Endometrium (tissue), 2 donors: Measurements from ENCODE around the gene ATP7B.

Source experiments
- FAIRE-seq: peaks from 2 replicates; lab custom pipeline; 2012; peaks lifted over from hg19 to GRCh38; lab: Jason Lieb, UNC
- donor health status: control.
- donor health status: control.

ATP7B gene

DNA sequence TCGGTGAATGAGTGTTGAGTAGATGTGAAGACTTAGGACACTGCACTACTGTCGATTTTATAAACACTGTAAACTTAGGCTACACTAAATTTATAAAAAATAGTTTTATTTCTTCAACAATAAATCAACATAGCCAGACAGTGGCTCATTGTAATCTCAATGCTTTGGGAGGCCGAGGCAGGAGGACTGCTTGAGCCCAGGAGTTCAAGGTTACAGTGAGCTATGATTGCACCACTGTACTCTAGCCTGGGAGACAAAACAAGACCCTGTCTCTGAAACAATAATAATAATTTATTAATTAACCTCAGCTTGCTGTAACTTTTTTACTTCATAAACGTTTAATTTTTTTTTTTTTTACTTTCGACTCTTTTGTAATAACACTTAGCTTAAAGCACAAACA, 34.4 kb downstream of the ATP7B start:
- FAIRE-seq: no peak

GRCh38 chr13:51976423-51976822, 34.8 kb downstream of the ATP7B start:
- no peak for FAIRE-seq

GRCh38 chr13:51974482-51974881, 36.8 kb downstream of the ATP7B start:
- no peak for FAIRE-seq

DNA sequence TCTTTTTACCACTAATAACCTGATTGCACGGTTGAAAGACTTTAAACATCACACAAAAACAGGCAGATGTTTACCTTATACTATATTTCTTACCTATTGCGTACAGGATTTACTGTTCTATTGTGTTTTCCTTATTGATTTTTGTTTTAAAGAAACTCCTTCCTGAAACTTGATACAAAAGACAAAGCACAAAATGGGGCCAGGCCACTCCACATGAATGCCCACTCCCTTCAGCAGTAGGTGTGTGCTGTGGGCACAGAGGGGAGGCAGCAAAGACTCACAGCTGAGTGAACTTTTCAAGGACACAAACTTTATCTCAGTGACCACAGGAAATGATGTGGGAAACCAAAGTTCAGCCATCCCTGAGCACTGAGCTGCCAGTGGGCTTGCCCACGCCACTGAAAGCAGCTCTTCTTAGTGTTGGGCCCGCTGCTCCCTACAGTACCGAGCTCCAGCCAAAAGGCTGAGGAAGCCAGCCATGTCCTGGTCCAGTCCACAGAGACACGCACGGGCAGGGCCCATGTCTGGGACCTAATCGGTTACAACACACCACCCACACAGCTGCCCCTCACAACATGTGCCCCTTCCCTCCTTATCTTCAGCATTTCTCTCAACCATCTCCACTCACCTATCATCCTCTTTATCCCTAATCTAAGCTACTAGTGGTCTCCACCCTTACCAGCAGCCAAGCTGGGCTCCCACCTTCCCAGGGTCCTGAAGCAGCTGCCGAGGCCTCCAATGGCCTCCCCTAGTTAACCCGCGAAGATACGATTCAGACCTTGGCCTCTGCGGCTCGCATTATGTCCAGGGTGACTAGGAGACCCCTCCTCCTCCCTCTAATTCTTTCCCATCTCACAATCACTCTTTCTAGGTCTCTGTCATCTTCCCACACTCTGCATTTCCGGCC, 39.5 kb downstream of the ATP7B start:
- no peak for FAIRE-seq

DNA sequence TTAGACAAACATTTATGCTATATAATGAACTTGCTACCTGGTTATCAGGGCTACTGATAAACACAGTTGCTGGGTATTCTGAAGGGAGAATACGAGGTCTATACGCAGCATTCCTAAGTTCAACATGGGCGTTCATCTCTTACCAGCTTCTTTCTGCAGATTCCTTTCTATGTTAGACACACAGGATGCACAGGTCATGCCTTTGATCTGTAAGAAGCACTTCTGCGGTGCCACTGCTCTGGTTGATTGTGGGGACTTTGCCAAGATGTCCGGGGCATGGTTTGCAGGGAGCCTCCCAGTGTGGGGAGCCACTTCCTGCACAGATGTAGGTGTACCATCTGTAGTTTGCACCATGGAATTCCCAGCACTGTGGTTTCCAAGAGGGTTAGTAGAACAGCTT, 40.9 kb downstream of the ATP7B start:
- no peak for FAIRE-seq

DNA sequence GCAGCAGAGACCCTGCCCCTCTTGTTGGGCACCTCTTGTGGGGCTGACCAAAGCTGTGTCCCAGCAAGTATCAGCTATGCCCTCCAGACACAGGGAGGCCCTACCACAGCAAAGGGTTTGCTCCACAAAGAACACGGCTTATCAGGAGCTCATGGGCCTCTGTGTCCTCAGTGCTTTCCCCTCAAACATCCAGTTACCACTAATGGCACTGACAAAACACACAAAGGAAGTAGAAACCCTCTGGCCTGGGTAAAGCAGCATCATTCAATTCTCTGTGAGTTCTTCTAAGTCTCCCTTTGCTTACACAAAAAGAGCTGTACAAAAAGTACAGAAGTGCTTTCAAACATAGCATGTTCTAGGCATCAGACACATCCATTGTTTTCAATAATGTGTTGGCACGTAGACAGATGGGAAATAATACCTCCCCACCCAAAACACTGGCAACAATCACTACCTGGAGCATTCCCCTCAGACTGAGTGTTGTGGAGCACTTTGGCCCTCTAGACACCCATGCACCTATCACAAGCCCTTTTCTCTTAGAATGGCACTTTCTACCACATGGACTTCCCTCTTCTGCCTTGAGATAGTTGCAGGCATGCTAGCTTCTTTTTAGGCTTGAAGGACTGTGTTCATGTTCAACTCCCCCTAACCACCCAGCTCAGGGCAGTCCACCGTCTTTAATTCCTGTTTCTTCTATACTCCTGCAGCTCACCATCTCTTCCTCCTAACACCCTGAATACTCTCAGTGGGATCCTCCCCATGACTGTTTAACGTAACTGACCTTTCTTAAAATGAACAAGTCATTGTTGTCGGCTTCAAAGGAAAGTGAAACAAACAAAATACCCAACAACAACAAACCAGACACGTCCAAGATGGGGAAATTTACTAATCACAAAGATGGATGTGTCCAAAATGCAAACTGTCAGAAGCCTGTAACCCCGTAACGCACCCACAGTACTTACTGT, 43.5 kb downstream of the ATP7B start:
- FAIRE-seq: no peak

DNA sequence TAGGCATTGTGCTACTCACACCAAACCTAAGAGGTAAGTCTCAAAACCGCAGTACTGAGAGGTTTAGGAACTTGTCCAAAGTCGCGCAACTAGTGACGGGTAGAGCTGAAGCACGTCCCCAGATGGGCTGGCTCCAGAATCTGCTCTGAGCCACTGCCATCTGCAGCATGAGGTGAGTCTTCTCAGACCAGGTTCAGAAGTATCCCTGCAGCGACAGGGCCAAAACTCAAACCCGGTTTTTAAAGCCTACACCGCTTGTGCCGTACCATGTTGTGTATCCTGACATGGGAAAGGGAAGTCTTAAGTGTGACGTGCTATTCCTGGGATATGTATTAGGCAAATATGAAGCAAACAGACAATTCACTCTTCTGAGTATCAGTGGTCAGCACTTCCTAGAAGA, 45.1 kb downstream of the ATP7B start:
- FAIRE-seq: no peak

DNA sequence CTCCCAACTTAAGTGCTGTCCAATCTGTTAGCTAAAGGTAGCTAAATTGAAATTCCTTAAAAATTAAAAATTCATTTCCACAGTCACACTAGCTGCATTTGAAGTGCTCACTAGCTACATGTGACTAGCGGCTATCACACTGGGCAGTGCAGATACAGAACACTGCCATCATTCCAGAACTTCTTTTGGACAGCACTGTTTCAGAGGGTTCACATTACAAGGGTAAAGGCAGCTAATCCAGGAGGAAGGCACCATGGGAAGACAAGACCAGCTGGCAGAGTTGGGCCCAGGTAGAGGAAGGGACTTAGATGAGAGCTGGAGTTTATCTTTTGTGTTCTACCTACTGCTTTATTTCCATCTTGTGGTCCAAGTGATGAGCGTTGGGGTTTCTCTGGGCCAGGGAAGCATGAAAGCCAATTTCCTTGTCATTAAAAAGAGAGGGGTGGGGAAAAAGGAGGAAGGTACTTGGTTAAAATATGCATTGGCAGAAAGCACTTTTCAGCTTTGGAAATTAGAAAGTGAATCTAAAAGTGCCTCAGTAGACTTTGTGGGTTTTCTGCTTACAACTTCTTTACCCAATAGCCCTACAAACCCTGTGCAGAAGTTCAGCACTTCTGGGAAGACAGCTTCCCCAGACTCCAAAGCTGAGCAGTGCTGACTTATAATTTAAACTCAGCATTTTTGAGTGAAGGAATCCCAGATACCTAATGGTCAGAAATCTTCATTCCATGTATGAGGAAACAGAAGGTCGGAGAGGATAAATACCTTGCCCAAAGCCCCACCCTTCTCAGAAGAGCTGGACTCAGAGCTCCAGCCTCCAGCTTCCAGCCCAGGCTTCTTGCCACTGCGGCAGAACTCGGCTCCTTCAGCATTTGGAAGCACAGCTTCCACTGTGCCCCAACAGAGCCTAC, 49.5 kb downstream of the ATP7B start:
- no peak for FAIRE-seq

DNA sequence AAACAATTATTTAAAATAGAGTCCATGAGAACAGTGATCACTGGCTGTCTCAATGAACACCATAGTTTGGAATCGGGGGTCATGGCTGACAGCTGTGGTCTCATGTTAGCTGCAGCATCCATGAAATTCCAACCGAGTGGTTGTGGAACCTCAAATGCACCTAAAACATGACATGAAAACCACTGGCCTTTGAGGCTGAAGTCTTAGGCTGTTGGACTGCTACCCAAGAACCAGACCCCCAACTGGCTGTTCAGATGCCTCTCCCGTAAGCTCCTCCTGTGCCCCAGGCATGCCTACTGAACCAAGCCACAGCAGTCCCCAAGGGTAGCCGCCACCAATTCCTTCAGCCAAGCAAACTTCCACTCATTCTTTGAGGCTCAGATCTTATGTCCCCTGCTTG, 50.5 kb downstream of the ATP7B start:
- no peak for FAIRE-seq

DNA sequence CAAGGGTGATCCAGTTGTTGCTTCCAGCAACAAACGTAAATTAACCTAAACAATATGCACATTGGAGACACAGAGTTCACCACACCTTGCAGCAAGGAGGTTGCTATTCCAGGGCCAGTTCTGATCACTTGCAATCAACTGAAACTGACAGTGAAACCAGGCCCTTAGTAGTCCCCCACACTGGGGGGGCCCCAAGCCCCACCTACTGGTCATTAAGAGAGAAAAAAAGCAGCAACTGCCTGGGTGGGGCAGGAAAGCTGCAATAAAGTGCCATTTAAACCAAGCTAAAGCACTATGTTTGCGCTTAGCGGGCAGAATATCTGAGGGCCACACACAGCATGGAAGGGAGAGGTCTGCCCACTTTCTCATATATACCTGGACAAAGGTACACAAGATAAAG, 51.5 kb downstream of the ATP7B start:
- no peak for FAIRE-seq

DNA sequence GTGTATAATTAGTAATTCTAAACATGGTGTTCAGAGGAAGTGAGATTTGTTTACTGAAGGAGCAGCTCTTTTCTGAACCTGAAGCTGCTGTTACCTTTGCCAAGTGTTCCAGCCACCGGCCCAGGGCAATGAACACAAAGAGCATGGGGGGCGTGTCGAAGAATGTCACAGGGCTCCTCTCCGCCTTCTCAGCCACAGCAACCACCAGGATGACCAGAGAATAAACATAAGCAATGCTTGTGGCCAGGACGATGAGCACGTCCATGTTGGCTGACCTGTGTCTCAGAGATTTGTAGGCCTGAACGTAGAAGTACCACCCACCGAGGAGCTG, 53.1 kb downstream of the ATP7B start:
- FAIRE-seq: no peak

- no peak for FAIRE-seq
These were observed 53.7 kb downstream of the ATP7B start for GRCh38 chr13:51957377-51958216.

- FAIRE-seq: no peak
These were observed 54.5 kb downstream of the ATP7B start for GRCh38 chr13:51956717-51957116.

DNA sequence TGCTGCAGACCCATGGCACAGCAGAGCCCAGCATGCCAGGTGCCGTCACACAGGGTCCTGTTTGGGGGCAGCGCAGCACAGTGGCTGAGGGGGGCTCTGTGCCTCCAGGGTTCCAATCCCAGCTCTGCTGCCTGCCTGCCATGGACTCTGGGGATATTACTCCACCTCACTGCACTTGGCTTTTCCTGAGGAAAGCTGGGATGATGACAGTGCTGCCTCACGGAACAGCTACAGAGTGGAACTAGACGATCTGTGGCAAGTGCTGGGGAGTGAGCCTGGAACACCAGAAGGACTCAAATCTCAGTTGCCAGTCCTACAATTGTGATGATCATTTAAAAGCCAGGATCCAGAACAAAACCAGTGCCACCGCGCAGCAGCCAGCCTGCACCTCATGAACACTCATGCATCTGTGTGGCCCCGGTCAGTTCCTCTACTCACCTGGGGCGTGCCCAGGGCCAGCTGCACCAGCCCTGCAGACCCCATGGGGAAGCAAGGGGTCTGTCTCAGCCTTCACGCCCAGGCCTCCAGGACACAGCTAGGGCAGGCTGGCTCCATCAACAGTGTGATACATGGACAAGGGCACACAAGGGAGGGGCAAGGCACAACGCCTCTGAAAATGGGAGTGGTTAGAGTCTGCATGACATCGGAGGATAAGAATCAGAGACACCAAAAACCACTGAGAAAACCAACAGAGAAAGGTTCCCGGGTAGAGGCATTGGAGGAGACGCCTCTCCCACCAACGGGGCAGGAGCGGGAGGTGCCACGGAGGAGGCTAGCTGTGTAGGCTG, 55.2 kb downstream of the ATP7B start:
- FAIRE-seq: no peak

- no peak for FAIRE-seq
These were observed 55.9 kb downstream of the ATP7B start for GRCh38 chr13:51955281-51955771.

DNA sequence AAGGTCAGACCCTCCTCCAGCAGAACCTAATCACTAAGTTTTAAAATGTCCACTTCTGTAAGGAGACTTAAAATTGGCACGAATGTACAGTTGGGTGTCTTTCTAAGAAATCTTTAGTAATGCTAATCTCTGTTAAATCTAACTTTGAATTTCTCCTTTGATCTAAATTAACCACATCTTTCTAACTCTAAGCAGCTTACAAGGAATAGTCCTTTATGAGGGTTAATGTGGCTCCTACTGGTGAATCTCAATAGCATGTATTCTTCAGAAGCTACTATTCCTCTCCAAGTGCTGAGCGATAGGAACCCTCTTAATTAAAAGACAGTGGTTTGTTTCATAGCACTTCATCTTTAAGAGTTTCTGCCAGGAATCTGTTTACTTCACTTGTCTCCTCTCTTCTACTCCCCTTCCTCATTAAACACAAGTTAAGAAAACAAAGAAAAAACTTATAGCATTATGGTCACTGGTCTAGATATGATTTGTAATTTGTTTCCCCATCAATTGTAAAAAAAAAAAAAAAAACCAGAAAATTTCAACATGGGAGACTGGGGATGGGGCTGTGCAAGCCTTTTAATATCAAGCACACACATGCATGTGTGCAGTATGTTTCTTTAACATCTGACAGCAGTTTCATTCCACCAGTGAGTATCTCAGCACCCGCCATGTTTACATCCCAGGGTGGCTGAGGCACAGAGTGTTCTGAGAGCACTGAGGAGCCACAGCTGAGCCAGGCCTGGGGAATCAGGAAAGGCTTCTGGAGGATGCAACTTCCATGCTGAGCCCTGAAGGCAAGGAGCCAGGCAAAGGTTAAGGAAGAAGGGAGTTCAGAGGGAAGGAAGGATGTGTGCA, 57.7 kb downstream of the ATP7B start:
- no peak for FAIRE-seq

- no peak for FAIRE-seq
These were observed 60.5 kb downstream of the ATP7B start for GRCh38 chr13:51950722-51951121.

- FAIRE-seq: no peak
These were observed 65.0 kb downstream of the ATP7B start for GRCh38 chr13:51946163-51946669.

GRCh38 chr13:51945149-51945548, 66.1 kb downstream of the ATP7B start:
- no peak for FAIRE-seq
